B cell (primary cell): ENCODE data around the gene TCEAL3. TPM values are rescaled to one million over a fixed set of nuclear protein-coding genes. Genes with fewer than 3 reads are reported as not detected.
A peak's percentile ranks its signal among the peaks of the same experiment; 100 is the strongest.

Experiments used
- ATAC-seq: fragments of 200-7000 bp; cut with Tn5 transposase; one replicate; pipeline ENCODE4 v1.10.0; 2021; ENCODE audit warnings: low read depth, mild to moderate bottlenecking, moderate number of reproducible peaks, moderate library complexity
- CTCF ChIA-PET: fragments of 350-600 bp; sonication (Branson Sonifier 250); formaldehyde crosslinking; loops from one replicate; lab custom pipeline; 2021; ENCODE audit warnings: antibody characterized with exemption, inconsistent platforms; lab: Charles Lee
- POLR2A ChIA-PET: fragments of 350-600 bp; sonication (Branson Sonifier 250); formaldehyde crosslinking; loops from one replicate; lab custom pipeline; 2021; ENCODE audit warnings: antibody characterized with exemption; lab: Charles Lee
- DNase-seq: peaks from one replicate; pipeline ENCODE4 v3.0.0; 2013
- H2AFZ ChIP-seq: 2 replicates; pipeline ENCODE4 v1.6.1; 2012; ENCODE audit warnings: mild to moderate bottlenecking, low read depth, low read length; ENCODE audit not compliant: insufficient read depth, poor library complexity, severe bottlenecking
- H3K27ac ChIP-seq, 2 donors: 1 replicate in 1 of 2; 2 replicates in 1 of 2; pipeline ENCODE4 v1.5.1; 2012 to 2013; ENCODE audit warnings: low read length in 2 of 2, mild to moderate bottlenecking in 2 of 2, moderate library complexity in 1 of 2
- H3K27me3 ChIP-seq, 4 experiments: fragments of 200-600 bp in 1 of 4; sonication (generic) in 1 of 4; replicated peaks in 1 of 4; 1 replicate in 2 of 4; 2 replicates in 2 of 4; pipeline versions ENCODE4 v1.6.1 to v1.7.0; 2013 to 2016; ENCODE audit warnings: low read length in 3 of 4, mild to moderate bottlenecking in 2 of 4, mixed read lengths in 1 of 4, moderate library complexity in 1 of 4; ENCODE audit not compliant: insufficient read depth in 4 of 4, control insufficient read depth in 3 of 4; ENCODE audit errors: control extremely low read depth in 1 of 4
- H3K36me3 ChIP-seq, 2 experiments: replicated peaks in 1 of 2; 1 replicate in 1 of 2; 2 replicates in 1 of 2; pipeline versions ENCODE4 v1.6.1 to v1.7.1; 2013; ENCODE audit warnings: low read length in 1 of 2; ENCODE audit not compliant: insufficient read depth in 2 of 2, control insufficient read depth in 1 of 2; ENCODE audit errors: control extremely low read depth in 1 of 2, extremely low read depth in 1 of 2
- H3K4me1 ChIP-seq, 2 donors: fragments of 200-600 bp in 1 of 2; sonication (generic) in 1 of 2; 1 replicate in 1 of 2; 2 replicates in 1 of 2; pipeline versions ENCODE4 v1.5.1 to v1.6.1; 2013 to 2017; ENCODE audit warnings: low read length in 2 of 2; ENCODE audit not compliant: control insufficient read depth in 2 of 2, insufficient read depth in 2 of 2
- H3K4me2 ChIP-seq: replicated peaks from 2 replicates; pipeline ENCODE3; 2012; ENCODE audit warnings: mild to moderate bottlenecking, low read depth, low read length; ENCODE audit not compliant: poor library complexity, severe bottlenecking
- H3K4me3 ChIP-seq, 5 experiments: fragments of 200-600 bp in 1 of 5; sonication (generic) in 1 of 5; 1 replicate in 3 of 5; 2 replicates in 2 of 5; pipeline versions ENCODE4 v1.5.1 to v1.7.0; 2011 to 2016; ENCODE audit warnings: low read length in 4 of 5, mild to moderate bottlenecking in 4 of 5, low read depth in 2 of 5, control low read depth in 1 of 5, moderate library complexity in 1 of 5; ENCODE audit not compliant: insufficient read depth in 1 of 5; ENCODE audit errors: control extremely low read depth in 1 of 5, extremely low read depth in 1 of 5
- H3K79me2 ChIP-seq: fragments of 200-600 bp; sonication (generic); one replicate; pipeline ENCODE4 v1.6.0; 2016; ENCODE audit warnings: low read length; ENCODE audit not compliant: control insufficient read depth, insufficient read depth
- H3K9ac ChIP-seq: fragments of 200-600 bp; sonication (generic); 2 replicates; pipeline ENCODE4 v1.6.1; 2017; ENCODE audit warnings: mild to moderate bottlenecking, low read length, moderate library complexity
- H3K9me3 ChIP-seq, 3 donors: one replicate each; pipeline versions ENCODE4 v1.6.1 to v1.7.1; 2013; ENCODE audit warnings: low read length in 2 of 3; ENCODE audit not compliant: control insufficient read depth in 2 of 3, insufficient read depth in 1 of 3; ENCODE audit errors: control extremely low read depth in 1 of 3
- H4K20me1 ChIP-seq: 2 replicates; pipeline ENCODE4 v1.6.0; 2012; ENCODE audit warnings: mild to moderate bottlenecking, low read length; ENCODE audit not compliant: insufficient read depth, control insufficient read depth, poor library complexity, severe bottlenecking
- H3K27ac Mint-ChIP-seq: one replicate; pipeline ENCODE4 v1.8.0; 2021; ENCODE audit warnings: mixed read lengths
- H3K27me3 Mint-ChIP-seq: one replicate; pipeline ENCODE4 v1.8.0; 2021; ENCODE audit warnings: mixed read lengths
- H3K4me1 Mint-ChIP-seq: one replicate; pipeline ENCODE4 v1.8.0; 2021; ENCODE audit warnings: mixed read lengths
- H3K4me3 Mint-ChIP-seq: one replicate; pipeline ENCODE4 v1.8.0; 2021; ENCODE audit warnings: mixed read lengths
- H3K9me3 Mint-ChIP-seq: one replicate; pipeline ENCODE4 v1.8.0; 2022; ENCODE audit warnings: mixed read lengths; ENCODE audit not compliant: insufficient read depth
- CTCF ChIP-seq: fragments of 200-600 bp; IDR thresholded peaks from one replicate; pipeline ENCODE4 v1.8.0; 2022; ENCODE audit warnings: antibody characterized with exemption, mild to moderate bottlenecking
- EZH2 ChIP-seq: IDR thresholded peaks from 2 replicates; pipeline ENCODE4 v1.6.1; 2012; ENCODE audit warnings: borderline replicate concordance, low read depth, mild to moderate bottlenecking, moderate library complexity, low read length; ENCODE audit not compliant: insufficient read depth, poor library complexity, severe bottlenecking
- WGBS: methylation state at CpG from one replicate; pipeline ENCODE4 v1.1.5; 2013; ENCODE audit warnings: missing lambda C conversion rate; ENCODE audit not compliant: insufficient coverage; 5-methylcytosine and 5-hydroxymethylcytosine counted together
- intact Hi-C: fragments of 100-400 bp; cut with micrococcal nuclease; formaldehyde crosslinking; loops from one replicate; pipeline ENCODE4 v1.10.0; 2022
- polyA plus RNA-seq: library from polyadenylated mRNA; depleted of rRNA; stranded (reverse); fragments of >200 nt; gene quantifications from 2 replicates; pipeline ENCODE4 v1.2.3, GENCODE V29; 2012
- total RNA-seq, 2 donors: library from RNA; stranded (reverse); fragments of 120-200 nt in 1 of 2; gene quantifications; 1 replicate in 1 of 2; 2 replicates in 1 of 2; pipeline versions ENCODE4 v1.2.3 to v1.2.4, GENCODE V29; 2013 to 2022

TCEAL3 gene
- total and polyA plus RNA-seq, 2 donors (not counting 1 experiment from before 2014, with no cell fraction given): 1.3 to 6.7 TPM

DNA sequence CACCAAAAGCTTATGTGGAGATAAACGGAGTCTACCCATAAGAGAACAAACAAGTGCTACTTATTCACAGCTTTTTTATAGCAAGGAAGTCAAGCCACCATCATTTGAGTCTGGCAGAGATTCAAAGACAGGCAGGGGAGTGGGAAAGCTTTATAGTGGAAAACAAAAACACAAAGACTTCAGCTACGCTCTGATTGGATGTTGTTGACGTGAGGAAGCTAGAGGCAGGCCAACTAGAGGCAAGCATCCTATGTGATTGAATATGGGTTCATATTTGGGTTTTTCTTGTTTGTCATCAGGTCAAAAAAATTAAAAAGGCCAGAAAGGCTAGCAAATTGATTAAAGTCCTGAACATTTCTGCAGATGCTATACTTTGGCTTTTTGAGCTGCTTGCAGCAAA lies 23.2 kb upstream of the TCEAL3 start:
- Histone ChIP-seq H3K27ac (no peak overlapping the region), H2AFZ (no peak overlapping the region), H4K20me1 (no peaks in the 10 kb centered on the region), H3K9ac (no peak overlapping the region), H3K36me3 (no peaks in the 10 kb centered on the region), H3K4me1 (peaks cover 0 to 8% of the 10 kb centered on the region in 2 donors), H3K4me3 (no peak overlapping the region), H3K27me3 (no peaks in the 10 kb centered on the region), H3K79me2 (no peaks in the 10 kb centered on the region), H3K9me3 (no peaks in the 10 kb centered on the region), H3K4me2 (peak overlapping the region; percentile 72)
- TF ChIP-seq EZH2 (no peak), CTCF (no peak)
- H3K4me3 Mint-ChIP-seq: peak overlapping the region; percentile 59
- H3K27ac Mint-ChIP-seq: peak overlapping the region; percentile 59
- ChIA-PET CTCF (no interaction called here), POLR2A (no interaction called here)
- no CpG with 5 or more reads among the region's 3 CpGs for WGBS
- peaks cover 4% of the 10 kb centered on the region for H3K27me3 Mint-ChIP-seq
- ATAC-seq: no peak
- no peak for DNase-seq
- intact Hi-C loops: no loop called here
- no peaks in the 10 kb centered on the region for H3K9me3 Mint-ChIP-seq
- peaks cover 13% of the 10 kb centered on the region for H3K4me1 Mint-ChIP-seq

DNA sequence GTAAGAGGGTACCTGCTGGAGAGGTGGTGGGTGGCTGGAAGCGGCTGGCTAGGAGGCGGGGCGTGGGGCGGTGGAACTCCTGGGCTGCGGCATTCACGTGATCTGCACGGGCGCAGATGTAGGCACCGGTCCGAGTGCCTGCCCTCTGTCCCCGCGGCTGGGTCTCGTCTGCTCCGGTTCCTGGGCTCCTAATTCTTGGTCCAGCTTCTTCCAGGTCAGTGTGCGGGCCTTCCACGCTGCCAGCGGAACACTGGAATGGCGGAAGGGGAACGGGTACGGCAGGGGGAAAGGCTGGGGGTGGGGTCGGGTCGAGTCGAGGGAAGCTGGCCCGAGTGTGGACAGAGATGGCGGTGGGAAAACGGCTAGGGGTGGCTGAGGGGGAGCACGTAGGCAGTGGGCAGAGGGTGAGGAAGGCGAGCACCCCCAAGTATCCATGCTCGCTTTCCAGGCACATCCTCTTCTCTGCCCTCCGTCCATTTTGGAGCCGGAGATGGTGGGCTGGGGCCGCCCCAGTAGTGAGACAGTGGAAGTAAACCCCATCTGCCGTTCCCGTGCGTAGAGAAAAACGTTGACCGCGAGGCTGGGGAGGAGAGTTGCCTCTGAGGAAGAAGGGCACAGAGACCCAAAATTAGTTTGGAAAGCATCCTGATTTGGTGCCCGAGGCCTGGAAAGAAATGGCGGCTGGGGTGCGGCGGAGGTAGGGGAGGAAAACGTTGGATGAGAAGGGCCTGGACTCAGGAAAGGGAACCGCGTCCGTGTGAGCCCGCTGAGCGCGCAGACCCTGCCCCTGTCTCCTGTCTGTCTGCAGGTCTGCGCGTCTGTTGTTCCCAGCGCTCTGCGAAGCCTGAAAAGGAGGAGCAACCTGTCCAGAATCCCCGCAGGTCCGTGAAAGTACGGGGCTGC lies 22.1 kb upstream of the TCEAL3 start, which contains the start of gene TCEAL4:
TSS of gene TCEAL4 (plus strand) at position 105 of the 903 bp plus-strand sequence. CDS start 1,161 bp downstream, outside the sequence.
- DNase-seq (peak; percentile 52), ATAC-seq (peak; percentile 91)
- POLR2A ChIA-PET: interaction anchor here (0.5 to 0.8 kb wide), 2 partner anchors 22 to 107 kb away, joined by 3 read pairs; partner anchors contain the start of gene TCEAL3
- Histone ChIP-seq H3K4me2 (peak within 1 kb of the TSS; percentile 72), H3K4me1 (peaks cover 3 to 8% of the 10 kb centered on the region in 2 donors), H3K36me3 (no peaks in the 10 kb centered on the region), H3K79me2 (no peaks in the 10 kb centered on the region), H3K4me3 (peak within 1 kb of the TSS in 4 of 5 experiments; percentile 62 to 71 (median 66)), H2AFZ (peak within 1 kb of the TSS; percentile 82), H4K20me1 (no peaks in the 10 kb centered on the region), H3K9me3 (no peaks in the 10 kb centered on the region), H3K27me3 (no peaks in the 10 kb centered on the region), H3K27ac (peak within 1 kb of the TSS in 1 of 2 donors; percentile 66), H3K9ac (peak within 1 kb of the TSS; percentile 74)
- Mint-ChIP-seq H3K9me3 (no peaks in the 10 kb centered on the region), H3K27me3 (peaks cover 2% of the 10 kb centered on the region), H3K4me3 (peak within 1 kb of the TSS; percentile 91), H3K27ac (peak within 1 kb of the TSS; percentile 85), H3K4me1 (peaks cover 19% of the 10 kb centered on the region)
- intact Hi-C loops: loop anchor here (5.0 kb wide), 1 partner anchor 42 kb away; the partner anchor contains the start of gene TCEAL1
- TF ChIP-seq CTCF (no peak), EZH2 (no peak)
- CTCF ChIA-PET: no interaction called here
- 2% methylated on average over 33 of the region's 56 CpGs for WGBS
